NCI-H526 (cell line): Measurements from ENCODE around the gene ACTR1A.
"Not testable (repeated sequence)": the region's sequence is repeated elsewhere in the genome, so short reads cannot be mapped to it uniquely, and the experiment has no call there.

Source experiments
- DNase-seq, 2 experiments: peaks; one replicate each; lab custom pipeline; 2025; lab: John Stamatoyannopoulos, UW

ACTR1A gene

DNA sequence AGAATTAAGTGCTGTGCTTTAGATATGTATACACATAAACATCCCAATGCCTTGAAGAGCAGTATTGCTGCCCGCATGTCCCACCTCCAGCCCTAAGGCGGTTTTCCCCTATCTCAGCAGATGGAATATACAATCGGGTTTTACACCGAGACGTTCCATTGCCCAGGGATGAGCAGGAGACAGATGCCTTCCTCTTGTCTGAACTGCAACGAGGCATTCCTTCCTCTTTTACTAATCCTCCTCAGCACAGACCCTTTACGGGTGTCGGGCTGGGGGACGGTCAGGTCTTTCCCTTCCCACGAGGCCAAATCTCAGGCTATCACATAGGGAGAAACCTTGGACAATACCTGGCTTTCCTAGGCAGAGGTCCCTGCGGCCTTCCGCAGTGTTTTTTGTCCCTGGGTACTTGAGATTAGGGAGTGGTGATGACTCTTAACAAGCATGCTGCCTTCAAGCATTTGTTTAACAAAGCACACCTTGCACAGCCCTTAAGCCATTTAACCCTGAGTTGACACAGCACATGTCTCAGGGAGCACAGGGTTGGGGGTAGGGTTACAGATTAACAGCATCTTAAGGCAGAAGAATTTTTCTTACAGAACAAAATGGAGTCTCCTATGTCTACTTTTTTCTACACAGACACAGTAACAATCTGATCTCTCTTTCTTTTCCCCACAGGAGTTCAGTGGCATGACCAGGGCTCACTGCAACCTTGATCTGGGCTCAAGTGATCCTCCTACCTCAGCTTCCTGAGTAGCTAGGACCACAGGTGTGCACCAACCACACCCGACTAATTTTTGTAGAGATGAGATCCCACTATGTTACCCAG, 47.6 kb downstream of the ACTR1A start:
- DNase-seq, result not testable (repeated sequence)

DNA sequence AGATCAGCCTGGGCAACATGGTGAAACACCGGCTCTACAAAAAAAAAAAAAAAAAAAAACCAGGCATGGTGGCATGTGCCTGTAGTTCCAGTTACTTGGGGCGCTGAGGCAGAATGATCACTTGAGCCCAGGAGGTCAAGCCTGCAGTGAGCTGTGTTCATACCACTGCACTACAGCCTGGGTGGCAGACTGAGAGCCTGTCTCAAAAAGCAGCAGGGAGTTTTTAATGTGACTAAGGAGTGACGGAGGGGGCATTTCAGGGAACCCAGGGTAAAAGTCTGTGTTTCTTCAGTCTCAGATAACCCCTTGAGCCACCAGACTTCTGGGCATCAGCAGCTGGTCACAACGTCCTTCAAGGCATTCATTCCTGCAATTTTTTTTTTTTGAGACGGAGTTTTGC, 49.0 kb downstream of the ACTR1A start:
- DNase-seq, result no peak

DNA sequence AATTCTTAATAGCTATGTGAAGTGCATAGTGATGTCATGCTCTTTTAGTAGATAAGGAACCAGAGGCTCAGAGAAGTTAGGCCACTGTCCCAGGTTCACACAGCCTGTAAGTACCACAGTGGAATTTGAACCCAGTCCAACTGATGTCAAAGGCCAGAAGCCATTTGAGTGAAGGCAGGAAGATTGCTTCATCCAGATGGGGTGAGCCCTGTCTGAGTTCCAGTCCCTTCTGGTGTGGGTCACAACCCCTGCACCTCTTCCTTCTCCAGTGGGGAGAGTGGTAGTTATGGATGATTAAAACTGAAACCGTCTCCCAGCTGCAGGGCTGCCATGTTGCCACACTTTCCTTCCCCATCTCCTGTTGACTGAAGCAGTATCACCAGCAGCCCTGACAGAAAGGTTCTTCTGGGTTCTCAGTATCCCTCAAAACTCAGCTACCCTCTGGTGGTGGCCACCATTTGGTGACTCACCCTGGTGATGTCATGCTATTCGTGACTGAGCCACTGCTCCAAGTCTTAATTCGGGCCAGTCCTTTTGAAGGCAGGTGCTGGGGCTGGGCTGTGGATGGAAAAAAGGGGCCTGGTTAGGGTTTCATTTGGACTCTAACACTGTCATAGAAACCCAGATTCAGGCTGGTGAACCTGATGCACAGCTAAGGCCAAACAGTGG, 49.7 kb downstream of the ACTR1A start:
- no peak for DNase-seq

DNA sequence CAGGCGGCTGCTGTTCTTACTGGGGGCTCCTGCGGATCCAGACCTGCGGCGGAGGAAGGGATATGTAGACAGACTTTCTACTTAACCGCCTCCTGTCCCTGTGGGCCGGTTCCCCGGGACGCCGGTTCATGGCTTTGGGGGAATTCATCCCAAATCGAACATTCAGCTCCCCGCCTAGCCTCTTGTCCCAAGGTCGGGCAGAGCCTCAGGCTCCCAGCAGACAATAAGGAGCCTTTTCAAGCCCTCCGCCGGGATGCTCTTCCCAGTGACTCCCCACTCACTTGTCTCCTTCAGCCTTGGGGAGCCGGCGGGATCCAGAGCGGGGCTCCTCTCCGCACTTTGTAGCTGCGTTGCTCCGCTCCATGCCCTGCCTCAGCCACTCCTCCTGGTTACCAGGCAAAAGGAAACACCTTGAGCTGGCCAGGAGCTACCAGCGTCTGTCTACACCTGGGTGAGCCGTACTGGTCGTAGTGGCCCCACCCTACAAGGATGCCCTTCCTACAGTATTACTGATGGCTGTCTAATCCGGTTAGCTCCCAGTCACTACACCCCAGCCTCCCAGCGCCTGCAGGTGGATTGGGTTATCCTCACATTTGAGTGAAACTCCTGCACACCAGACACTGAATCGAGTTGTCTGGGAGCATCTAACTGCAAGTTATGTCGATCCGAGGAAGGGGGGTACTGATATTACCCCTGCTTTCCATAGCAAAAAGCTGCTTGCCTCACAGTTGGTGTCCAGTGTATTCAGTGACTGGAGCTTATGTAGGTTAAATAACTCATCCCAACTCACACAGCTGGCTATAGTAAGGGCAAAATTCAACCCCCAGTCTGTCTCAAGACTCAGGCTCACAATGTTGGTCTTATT, 51.2 kb downstream of the ACTR1A start, which contains the start of gene C10orf95:
Gene C10orf95 (minus strand): TSS at position 439 of the 865 bp plus-strand sequence. CDS start 450 bp downstream, outside the sequence.
- DNase-seq, result peak in 1 of 2 experiments; percentile 40

DNA sequence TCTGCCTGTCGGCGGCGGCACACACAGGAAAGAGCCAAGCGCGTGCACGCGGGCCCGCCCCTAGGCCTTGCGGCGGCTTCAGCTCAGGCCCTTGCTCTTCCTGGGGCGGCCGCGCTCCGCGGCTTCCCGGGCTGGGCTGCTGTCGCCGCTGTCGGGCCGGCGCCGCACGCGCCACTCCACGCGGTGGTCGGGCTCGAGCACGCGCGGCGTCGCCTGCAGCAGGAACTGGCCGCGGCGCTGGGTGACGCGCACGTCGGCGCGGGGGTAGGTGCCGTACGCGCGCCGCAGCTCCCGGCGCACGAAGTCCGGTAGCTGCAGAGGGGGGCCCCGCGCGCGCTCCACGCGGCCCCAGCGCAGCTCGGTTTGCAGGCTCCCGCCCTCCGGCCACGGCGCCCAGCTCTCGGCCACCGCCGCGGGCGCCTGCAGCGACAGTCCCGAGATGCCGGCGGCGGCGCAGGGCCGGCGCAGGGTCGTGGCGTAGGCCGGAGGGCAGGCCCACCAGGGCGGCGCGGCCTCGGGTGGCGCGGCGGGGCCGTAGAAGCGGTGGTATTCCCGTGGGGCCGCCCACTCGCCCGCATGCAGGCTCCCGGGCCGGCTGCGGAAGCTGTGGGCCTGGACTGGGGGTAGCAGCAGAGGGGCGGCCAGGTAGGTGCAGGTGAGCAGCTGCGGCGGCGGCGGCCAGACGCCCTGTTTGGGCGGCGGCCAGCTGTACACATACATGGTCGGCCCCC, 52.0 kb downstream of the ACTR1A start:
- DNase-seq, result peak; percentile 38 to 89

DNA sequence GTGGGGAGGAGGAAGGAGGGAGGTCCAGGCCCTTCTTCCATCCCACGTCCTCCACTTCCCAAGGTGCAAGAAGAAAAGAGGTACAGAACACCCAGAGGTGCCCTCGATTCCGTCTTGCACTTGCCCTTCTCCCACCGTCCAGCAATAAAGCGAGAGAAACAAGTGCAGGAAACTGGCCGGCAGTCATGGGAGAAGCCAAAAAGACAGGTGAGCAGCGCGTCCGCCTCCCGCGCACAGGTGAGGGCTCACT, 52.5 kb downstream of the ACTR1A start:
- DNase-seq, result no peak

DNA sequence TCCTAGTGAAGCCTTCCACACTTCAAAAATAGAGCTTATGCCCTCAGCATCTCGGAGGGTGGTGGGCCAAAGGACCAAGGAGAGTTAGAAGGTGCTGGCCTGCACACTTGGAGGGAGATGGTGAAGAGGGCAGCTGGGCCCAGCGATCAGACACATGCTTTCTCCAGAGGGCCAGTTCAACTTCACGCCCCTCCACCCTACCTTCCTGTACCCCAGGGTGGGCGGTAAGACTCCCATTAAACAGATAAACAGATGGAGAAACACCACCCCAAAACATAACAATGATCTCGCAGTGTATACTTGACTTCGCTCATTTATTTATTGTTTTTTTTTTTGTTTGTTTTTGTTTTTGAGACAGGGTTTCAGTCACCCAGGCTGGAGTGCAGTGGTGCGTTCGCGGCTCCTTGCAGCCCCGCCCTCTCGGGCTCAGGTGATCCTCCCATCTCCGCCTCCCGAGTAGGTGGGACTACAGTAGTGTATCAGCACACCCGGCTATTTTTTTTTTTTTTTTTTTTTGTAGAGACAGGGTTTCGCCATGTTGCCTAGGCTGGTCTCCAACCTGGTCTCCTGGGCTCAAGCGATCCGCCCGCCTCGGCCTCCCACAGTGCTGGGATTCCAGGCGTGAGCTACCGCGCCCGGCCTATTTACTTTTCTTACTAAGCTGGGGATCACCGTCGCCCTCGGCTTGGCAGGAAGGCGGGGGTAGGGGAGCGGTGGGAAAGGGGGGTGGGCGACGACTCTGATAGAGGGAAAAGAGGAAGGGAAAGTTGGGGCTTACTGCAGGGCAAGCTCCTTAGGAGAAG, 53.0 kb downstream of the ACTR1A start:
- DNase-seq, result peak; percentile 52 to 81

DNA sequence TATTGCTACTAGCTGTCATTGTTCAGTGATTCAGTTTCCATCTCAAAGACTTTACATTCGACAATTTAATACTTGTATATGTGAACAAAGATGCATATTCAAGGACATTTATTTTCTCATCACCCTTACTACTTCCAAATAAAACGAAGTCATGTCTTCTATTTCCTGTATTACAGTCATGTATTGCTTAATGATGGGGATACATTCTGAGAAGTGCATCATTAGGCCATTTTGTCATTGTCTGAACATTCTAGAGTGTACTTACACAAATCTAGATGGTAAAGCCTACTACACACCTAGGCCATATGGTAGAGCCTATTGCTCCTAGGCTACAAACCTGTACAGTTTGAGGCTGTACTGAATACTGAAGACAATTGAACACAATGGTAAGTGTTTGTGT, 57.7 kb downstream of the ACTR1A start:
- no peak for DNase-seq

DNA sequence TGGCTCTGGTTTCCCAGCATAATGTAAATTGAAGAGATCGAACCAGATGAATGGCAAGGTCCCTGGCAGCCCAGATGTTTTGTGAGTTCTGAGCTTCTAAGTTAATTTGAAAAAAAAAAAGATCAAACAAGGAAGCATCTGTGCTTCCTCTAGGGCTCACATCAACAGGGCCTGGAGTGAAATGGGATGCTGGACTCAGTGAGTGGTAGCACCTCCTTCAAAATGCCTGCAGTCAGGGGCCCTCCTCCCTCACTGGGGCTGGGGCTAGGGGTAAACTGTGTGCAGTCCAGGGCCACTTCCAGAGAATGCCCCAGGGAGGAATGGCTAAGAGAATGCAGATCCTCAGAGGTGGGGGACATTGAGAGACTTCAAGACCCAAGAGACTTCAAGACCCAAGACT, 64.1 kb downstream of the ACTR1A start:
- DNase-seq, result no peak

DNA sequence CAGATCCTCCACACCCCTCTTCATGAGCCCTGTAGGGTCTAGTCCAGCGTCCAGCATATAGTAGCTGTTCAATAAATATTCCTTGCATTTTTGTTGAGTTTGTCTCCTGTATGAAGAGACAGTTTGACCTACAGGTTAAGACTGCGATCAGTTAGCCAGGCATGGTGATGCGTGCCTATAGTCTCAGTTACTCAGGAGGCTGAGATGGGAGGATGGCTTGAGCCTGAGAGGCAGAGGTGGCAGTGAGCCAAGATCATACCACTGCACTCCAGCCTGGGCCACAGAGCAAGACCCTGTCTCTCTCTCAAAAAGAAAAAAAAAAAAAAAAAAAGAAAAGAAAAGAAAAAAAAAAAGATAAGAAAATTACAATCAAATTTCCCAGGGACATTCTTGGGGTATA, 65.0 kb downstream of the ACTR1A start:
- no peak for DNase-seq

DNA sequence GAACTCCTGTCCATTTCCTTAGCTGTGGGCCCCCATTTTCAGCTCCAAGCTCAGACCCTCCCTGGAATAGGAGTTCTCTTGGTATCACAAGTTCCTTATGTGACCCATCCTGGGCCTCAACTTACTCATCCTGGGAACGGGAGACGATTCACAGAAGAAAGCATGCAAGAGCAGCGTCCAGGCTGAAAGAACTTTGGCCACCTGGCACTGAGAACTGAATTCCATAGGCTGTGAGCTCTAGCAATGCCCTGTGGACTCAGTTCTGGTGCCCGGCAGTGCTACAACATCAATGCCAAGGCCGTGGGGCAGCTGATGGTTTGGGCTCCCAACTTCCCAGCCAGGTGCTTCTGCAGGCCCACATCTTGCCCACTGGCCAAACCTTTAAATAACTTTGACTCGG, 66.2 kb downstream of the ACTR1A start:
- DNase-seq, result no peak

DNA sequence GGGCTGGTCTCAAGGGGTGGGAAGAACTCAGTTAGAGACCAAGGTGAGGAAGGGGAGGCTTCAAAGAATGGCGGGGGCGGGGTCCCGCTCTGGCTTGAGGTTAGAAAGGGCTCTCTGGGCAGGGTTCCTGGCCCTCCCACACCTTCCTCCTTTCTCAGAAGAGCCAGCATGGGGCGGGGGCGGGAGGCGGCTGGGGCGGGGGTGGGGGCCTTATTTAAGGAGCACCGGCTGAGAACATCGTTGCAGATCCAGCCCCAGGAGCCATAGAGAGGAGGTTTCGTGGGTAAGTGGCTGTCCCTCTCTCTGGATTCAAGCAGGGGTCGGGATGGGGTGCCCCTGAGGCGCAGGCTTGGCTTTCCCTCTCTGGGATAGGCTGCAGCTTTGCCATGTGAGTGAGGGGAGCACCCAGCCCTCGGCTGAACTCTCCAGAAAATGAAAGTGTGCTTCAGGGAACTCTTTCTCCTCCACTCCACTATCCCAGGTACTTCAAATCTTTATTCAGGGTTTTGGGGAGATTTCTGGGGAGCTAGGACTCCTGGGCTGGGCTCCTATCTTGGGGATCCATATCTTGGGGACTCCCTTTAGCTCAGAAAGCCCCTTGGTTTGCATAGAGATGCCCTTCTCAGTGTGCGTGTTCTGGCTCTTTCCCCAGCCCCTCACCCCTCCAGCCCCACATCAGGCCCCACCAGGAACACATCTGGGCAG, 66.8 kb downstream of the ACTR1A start:
- no peak for DNase-seq

DNA sequence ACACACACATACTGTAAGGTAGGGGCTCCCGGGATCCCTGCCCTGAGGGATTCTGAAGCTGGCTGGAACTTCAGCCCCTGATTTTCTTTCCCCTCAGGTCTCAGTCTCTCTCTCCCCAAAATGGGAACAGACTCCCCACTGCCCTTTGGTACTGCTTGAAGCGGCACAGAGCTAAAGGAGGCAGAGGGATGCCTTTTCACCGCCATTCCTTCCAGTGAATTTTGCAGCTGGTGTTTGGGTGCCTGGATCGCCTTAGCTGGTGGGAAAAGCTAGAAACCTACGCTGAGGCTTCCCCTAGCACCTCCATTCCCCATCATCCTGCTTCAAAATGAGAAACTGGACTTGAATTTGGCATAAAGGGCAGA, 67.4 kb downstream of the ACTR1A start:
- no peak for DNase-seq

DNA sequence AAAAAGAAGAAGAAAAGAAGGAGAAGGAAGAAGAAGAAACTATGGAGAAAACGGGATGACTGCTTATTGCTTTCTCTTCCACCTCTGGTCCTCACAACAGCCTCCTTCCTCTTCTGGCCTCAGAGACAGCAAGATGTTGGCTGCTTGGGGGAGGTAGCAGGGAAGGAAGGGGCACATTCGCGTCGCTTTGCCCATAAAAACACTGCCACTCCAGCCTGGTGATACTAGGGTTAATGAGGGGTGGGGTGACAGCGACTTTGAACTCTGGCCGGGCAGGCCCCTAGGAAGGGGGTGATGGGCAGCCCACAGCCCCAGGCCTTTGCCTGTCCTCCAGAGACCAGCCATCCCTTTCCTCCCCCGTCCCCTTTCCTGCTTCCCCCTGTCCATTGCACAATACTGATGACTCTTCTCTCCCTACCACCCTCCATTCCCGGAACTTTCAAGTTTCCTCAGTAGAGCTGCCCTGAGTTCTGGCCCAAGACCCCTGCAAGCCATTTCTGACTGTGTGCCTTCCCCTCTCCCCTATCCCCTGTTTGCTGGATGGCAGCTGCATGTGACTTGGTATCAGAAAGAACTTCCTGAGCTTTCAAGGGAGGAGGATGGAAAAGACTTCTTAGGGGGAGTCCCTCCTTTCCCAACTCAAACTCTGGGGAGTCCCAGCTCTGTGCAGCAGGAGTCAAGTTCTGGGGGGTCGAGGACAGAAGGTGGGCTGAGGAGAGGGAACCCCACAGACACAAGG, 67.9 kb downstream of the ACTR1A start:
- DNase-seq, result no peak

DNA sequence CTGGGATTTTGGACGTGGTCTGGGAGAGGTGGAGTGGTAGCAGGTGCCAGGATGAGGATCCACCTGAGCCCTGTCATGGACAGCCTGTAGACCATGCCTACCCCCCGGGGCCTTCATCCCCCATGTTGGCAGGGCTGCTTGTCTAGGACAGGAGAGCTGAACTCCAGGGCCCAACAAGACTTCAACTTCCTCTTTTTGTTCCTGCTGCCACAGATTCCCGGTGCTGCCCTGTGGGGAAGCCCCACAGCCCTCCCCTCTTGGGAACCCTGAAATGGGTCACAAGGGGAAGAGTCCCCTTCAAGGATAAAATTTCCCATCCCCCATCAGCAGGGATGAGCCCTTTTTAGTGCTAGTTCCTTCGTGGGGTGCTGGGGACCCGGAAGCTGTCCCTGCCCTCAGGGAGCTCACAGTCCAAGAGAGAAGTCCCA, 68.9 kb downstream of the ACTR1A start:
- DNase-seq, result no peak

DNA sequence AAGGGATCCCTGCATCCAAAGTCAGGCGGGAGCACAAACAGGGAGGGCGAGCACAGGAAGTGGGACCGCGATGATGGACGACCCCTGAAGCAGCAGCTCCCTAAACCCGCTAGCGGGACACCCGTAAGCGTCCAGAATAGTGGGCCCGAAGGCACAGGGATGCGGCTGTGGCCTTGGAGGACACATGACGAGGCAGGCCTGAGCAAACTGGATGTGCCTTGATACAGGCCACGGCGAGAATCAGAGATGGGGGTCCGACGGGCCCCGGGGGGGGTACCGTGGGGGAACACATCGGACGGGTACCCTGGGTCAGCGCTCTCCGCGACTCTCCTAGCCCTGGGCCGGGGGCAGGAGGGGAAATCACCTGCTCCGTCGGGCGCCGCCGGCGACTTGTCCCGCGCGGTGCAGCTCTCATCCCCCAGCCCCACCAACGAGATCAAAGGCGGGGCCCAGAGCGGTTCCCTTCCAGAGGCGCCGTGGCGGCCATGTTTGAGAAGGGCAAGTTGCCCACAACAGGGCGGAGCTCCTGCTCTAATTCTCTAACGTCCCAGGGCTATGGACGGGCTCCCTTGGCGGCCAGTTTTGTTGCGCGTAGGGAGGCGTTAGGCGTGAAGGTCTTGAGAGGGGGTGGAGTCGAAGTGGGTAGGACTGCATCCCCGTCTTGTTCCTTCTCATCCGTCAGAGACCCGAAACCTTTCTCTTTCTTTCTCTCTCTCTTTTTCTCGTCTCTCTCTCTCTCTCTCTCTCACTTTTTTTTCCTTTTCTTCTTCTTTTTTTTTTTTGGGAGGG, 70.2 kb downstream of the ACTR1A start, which contains the start of gene CUEDC2:
Gene CUEDC2 (minus strand): TSS at position 413 of the 789 bp plus-strand sequence. CDS start 7,386 bp downstream, outside the sequence.
- peak; percentile 91 to 96 for DNase-seq

DNA sequence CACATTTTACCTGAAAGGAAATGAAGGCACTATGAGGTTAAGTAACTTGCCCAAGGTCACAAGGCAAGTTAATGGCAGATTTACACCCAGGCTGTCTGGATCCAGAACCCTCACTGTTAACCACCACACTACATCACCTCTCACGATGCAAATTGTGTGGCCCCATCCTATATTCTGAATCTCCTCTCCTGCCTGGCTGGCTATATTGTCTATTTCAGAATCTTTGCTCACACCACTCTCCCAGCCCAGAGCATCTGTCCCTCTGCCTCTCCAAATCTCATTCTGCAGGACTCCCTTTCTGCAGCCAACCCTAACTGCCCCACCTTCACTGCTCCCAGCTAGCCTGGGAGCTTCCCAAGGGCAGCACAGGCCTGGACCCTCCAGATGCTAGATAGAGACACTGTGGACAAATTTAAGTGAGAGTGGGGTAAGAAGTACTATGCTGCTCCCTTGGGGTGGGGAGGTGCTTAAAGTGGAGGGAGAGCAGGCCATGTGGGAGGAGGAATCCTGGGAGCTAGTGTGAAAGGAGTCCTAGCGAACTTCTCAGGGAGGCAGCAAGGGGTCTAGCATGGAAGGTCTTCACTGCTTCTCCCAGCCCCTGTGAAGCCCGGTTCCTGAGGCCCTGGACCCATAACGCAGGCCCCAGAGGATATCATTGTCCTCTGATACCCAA, 70.9 kb downstream of the ACTR1A start:
- peak in 1 of 2 experiments; percentile 28 for DNase-seq

DNA sequence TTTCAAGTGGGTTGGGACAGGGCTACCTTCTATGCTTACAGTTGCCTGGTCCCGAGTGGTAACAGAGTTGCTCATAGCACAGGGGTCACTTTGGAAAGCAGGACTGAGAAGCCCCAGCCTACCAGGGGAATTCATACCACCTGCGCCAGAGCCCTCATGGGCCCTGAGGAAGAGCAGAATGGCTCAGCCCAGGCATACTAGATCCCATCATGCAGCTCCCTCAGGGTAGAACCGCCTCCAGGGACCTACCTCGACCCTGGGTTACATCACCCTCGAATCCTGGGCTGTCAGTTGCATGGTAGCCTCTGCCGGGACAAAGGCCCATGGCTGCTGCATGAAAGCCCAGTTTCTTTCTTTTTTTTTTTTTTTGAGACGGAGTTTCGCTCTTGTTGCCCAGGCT, 73.0 kb downstream of the ACTR1A start:
- no peak for DNase-seq
